ENCODE data around the gene PLCB3.
"Not testable (repeated sequence)": the region's sequence is repeated elsewhere in the genome, so short reads cannot be mapped to it uniquely, and the experiment has no call there.

PLCB3 gene

GRCh38 chr11:64239662-64240434 is 11.5 kb upstream of the PLCB3 start:
- no peak for DNase-seq (ENCODE audit: insufficient read length)
- no peak for TF ChIP-seq POLR2AphosphoS5 (IDR thresholded peaks at IDR 0.05; ENCODE audit: low read depth, low read length)
- no peak for TF ChIP-seq TAF1 (IDR thresholded peaks at IDR 0.05; ENCODE audit: borderline replicate concordance, low read depth, low read length)
- TF ChIP-seq POLR2A (IDR thresholded peaks at IDR 0.05; ENCODE audit: low read depth, low read length), result no peak
- FAIRE-seq, result no peak

DNA sequence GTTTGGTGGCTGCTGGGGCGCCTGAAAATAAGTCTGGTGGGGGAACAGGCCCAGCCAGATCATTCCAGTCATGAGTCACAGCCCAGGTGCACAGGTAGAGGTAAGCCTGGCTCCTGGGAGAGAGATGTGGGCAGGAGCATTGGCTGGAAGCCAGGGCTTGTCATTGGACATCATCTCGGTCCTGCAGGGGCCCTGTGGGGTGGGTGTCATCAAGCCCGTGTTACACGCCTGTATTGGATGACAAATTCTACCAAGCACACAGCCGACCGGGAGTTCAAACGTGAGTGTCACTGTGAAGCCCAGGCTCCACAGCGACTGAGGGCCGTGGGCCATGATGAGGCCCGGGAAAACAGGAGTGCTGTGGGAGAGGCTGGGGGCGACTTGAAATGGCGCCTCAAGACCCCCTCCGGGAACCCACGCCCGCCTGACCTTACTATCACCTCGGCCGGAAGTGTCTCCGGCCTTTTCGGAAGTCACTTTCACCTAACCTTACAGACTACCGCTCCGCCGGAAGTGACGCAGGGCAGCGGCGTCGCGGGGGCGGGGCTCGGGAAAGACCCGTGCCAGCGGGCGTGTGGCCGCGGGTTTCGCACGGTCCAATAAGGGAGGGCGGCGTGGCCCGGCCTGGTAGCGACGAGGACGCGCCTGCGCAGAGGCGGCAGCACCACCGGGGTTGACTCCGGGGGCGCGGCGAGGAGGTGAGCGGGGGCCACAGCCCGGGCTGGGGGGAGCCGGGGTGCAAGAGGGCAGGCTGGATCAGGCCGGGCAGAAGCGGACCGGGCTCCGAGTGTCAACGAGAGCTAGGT is 10.7 kb upstream of the PLCB3 start, which contains the start of gene FKBP2:
Gene FKBP2, plus strand, starts transcription at position 661 of the 806 bp plus-strand sequence. CDS start 1,293 bp downstream, outside the sequence.
- TF ChIP-seq TAF1 (IDR thresholded peaks at IDR 0.05; ENCODE audit: borderline replicate concordance, low read depth, low read length) (peak; percentile 82), POLR2A (IDR thresholded peaks at IDR 0.05; ENCODE audit: low read depth, low read length) (peak; percentile 89), POLR2AphosphoS5 (IDR thresholded peaks at IDR 0.05; ENCODE audit: low read depth, low read length) (peak; percentile 79)
- FAIRE-seq (peak; percentile 100), DNase-seq (ENCODE audit: insufficient read length) (peak; percentile 96)

GRCh38 chr11:64241241-64241490 is 10.2 kb upstream of the PLCB3 start:
- TF ChIP-seq POLR2A (IDR thresholded peaks at IDR 0.05; ENCODE audit: low read depth, low read length), result no peak
- no peak for TF ChIP-seq TAF1 (IDR thresholded peaks at IDR 0.05; ENCODE audit: borderline replicate concordance, low read depth, low read length)
- no peak for TF ChIP-seq POLR2AphosphoS5 (IDR thresholded peaks at IDR 0.05; ENCODE audit: low read depth, low read length)
- FAIRE-seq (no peak), DNase-seq (ENCODE audit: insufficient read length) (peak; percentile 89)

- FAIRE-seq (no peak), DNase-seq (ENCODE audit: insufficient read length) (peak; percentile 92)
- TF ChIP-seq POLR2A (IDR thresholded peaks at IDR 0.05; ENCODE audit: low read depth, low read length) (peak; percentile 64), POLR2AphosphoS5 (IDR thresholded peaks at IDR 0.05; ENCODE audit: low read depth, low read length) (peak; percentile 42; the same call in 1 of the 2 replicates), TAF1 (IDR thresholded peaks at IDR 0.05; ENCODE audit: borderline replicate concordance, low read depth, low read length) (no peak; the same call in 1 of the 2 replicates)
These were observed 9.6 kb upstream of the PLCB3 start for GRCh38 chr11:64241491-64242374.

DNA sequence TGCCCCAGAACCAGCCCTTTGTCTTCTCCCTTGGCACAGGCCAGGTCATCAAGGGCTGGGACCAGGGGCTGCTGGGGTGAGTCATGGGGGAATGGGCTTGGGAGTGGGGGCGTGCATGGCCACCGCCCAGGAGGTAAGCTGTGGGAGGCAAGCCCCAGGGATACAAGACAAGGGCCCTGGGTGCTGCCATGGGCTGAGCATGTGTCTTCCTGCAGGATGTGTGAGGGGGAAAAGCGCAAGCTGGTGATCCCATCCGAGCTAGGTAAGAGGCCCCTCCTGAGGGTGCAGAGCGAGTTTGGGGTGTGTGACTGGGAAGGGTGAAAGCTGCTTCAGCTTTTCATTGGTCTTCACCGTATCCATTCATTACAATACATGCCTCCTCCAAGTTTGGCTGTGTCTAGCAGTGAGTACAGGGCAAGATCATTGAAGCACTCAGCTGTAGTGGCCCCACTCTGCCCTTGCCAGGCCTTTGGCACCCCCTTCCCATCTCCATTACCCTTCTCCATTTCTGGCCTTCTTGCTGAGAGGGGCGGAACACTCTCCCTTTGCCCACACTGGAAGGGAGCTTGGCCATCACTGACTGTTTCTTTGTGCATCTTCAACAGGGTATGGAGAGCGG is 8.0 kb upstream of the PLCB3 start:
- TF ChIP-seq POLR2AphosphoS5 (IDR thresholded peaks at IDR 0.05; ENCODE audit: low read depth, low read length), result peak; percentile 88
- TF ChIP-seq TAF1 (IDR thresholded peaks at IDR 0.05; ENCODE audit: borderline replicate concordance, low read depth, low read length), result no peak
- TF ChIP-seq POLR2A (IDR thresholded peaks at IDR 0.05; ENCODE audit: low read depth, low read length), result peak; percentile 40; the same call in 1 of the 2 replicates
- FAIRE-seq (no peak), DNase-seq (ENCODE audit: insufficient read length) (no peak)

- DNase-seq (ENCODE audit: insufficient read length) (no peak), FAIRE-seq (no peak)
- TF ChIP-seq TAF1 (IDR thresholded peaks at IDR 0.05; ENCODE audit: borderline replicate concordance, low read depth, low read length) (no peak), POLR2A (IDR thresholded peaks at IDR 0.05; ENCODE audit: low read depth, low read length) (no peak), POLR2AphosphoS5 (IDR thresholded peaks at IDR 0.05; ENCODE audit: low read depth, low read length) (no peak)
These were observed 7.2 kb upstream of the PLCB3 start for GRCh38 chr11:64244107-64244506.

DNA sequence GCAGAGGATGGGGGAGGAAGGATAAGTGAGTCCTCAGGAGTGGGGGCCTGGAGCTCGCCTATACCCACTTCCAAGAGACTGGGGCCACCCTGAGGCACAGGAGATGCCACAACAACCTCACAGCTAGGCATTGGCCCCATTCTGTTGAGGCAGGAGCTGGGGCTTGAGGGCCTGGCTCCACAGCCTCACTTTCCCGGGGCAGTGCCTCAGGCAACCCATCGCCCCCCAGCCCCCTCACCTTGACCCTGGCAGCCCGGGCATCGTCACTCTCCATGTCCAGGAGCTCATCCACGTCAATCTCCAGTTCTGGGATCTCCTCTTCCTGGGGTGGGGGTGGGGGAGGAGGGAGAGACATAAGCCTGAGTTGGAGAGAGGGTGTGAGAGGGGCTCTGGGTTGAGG is 6.4 kb upstream of the PLCB3 start:
- FAIRE-seq, result no peak

GRCh38 chr11:64245401-64245796 is 5.9 kb upstream of the PLCB3 start:
- no peak for FAIRE-seq
- no peak for DNase-seq (ENCODE audit: insufficient read length)

More for the DNA sequence above, 6.4 kb upstream of the PLCB3 start:
- no peak for TF ChIP-seq POLR2A (IDR thresholded peaks at IDR 0.05; ENCODE audit: low read depth, low read length)
- no peak for TF ChIP-seq POLR2AphosphoS5 (IDR thresholded peaks at IDR 0.05; ENCODE audit: low read depth, low read length)
- no peak for TF ChIP-seq TAF1 (IDR thresholded peaks at IDR 0.05; ENCODE audit: borderline replicate concordance, low read depth, low read length)
- no peak for DNase-seq (ENCODE audit: insufficient read length)

GRCh38 chr11:64245797-64246620 is 5.3 kb upstream of the PLCB3 start:
- DNase-seq (ENCODE audit: insufficient read length), result no peak
- peak; percentile 44 for FAIRE-seq
- TF ChIP-seq POLR2A (IDR thresholded peaks at IDR 0.05; ENCODE audit: low read depth, low read length) (no peak), TAF1 (IDR thresholded peaks at IDR 0.05; ENCODE audit: borderline replicate concordance, low read depth, low read length) (0 out of 2 replicates have a peak, but pooled peaks have one; percentile 39)

More at GRCh38 chr11:64245401-64245796, 5.9 kb upstream of the PLCB3 start:
- TF ChIP-seq POLR2A (IDR thresholded peaks at IDR 0.05; ENCODE audit: low read depth, low read length) (no peak), POLR2AphosphoS5 (IDR thresholded peaks at IDR 0.05; ENCODE audit: low read depth, low read length) (no peak), TAF1 (IDR thresholded peaks at IDR 0.05; ENCODE audit: borderline replicate concordance, low read depth, low read length) (no peak)

DNA sequence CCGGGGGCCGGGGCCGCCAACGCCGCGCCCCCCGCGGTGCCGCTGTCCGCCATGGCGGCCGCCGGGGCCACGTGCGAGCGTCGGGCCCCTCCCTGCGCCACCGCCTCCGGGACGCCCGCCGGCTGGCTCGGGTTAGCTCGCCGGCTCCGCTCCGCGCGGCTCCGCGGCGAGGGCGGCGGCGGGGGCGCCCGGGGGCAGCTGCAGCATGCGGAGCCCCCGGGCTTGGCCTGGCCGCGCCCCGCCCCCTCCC is 4.8 kb upstream of the PLCB3 start:
- peak; percentile 24 for FAIRE-seq
- DNase-seq (ENCODE audit: insufficient read length), result not testable (repeated sequence)

Measured in GM12892 (cell line).